ENCODE data around the gene GPC5. TPM values are rescaled to one million over a fixed set of nuclear protein-coding genes. Genes with fewer than 3 reads are reported as not detected.

GPC5 gene
- total RNA-seq, 1 donor from 2014 or later = 0.17 TPM

DNA sequence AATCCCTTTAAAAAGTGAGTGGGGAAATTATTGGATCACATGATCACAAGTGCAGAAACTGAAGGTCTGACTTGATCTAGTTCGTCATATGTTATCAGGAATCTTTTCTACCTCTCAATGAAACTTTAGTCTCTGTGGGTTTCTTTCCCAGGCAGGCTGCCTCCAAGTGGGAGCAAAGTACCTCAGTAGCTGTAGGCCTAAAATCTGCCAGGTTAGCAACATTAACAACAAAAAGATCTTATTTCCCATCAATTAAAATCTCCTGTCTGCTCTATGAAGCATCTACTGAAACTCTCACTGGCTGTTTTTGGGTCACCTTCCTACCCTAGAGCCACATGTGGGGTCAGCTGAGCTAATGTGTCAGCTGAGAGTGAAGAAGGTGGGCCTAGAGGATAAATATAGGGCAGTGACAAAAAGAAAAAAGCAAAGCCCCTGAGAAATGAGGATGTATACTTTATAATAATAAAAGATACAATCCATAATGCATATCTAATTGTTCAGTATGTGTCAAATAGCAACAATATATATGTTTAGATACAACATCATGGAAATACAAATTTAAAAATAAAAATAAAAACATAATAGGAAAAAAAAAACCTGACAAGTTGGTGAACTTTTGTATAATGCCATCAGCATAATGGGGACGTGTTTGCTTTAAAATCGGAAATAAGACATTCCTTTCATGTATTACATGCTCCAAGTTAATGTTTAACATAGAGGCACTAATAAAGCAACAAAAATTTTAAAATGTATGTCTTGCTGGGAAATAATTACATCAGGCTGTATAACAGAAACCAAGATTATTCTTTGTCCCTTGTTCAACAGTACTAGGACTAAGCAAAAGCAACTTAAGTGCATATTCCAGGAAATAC lies 141.1 kb downstream of the GPC5 start:
- TF ChIP-seq, protein P1, sequence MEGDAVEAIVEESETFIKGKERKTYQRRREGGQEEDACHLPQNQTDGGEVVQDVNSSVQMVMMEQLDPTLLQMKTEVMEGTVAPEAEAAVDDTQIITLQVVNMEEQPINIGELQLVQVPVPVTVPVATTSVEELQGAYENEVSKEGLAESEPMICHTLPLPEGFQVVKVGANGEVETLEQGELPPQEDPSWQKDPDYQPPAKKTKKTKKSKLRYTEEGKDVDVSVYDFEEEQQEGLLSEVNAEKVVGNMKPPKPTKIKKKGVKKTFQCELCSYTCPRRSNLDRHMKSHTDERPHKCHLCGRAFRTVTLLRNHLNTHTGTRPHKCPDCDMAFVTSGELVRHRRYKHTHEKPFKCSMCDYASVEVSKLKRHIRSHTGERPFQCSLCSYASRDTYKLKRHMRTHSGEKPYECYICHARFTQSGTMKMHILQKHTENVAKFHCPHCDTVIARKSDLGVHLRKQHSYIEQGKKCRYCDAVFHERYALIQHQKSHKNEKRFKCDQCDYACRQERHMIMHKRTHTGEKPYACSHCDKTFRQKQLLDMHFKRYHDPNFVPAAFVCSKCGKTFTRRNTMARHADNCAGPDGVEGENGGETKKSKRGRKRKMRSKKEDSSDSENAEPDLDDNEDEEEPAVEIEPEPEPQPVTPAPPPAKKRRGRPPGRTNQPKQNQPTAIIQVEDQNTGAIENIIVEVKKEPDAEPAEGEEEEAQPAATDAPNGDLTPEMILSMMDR (IDR thresholded peaks at IDR 0.05; ENCODE audit: insufficient read depth, low read length, poor library complexity, severe bottlenecking) = no peak
- no peak for DNase-seq (ENCODE audit: low read depth)
- H3K4me3 ChIP-seq (ENCODE audit: low read depth, low read length) = no peak overlapping the region
- H3K27me3 ChIP-seq (ENCODE audit: control insufficient read depth, insufficient read depth, low read length) = no peaks in the 10 kb centered on the region
- no peaks in the 10 kb centered on the region for H3K36me3 ChIP-seq (ENCODE audit: control insufficient read depth, insufficient read depth, low read length)

DNA sequence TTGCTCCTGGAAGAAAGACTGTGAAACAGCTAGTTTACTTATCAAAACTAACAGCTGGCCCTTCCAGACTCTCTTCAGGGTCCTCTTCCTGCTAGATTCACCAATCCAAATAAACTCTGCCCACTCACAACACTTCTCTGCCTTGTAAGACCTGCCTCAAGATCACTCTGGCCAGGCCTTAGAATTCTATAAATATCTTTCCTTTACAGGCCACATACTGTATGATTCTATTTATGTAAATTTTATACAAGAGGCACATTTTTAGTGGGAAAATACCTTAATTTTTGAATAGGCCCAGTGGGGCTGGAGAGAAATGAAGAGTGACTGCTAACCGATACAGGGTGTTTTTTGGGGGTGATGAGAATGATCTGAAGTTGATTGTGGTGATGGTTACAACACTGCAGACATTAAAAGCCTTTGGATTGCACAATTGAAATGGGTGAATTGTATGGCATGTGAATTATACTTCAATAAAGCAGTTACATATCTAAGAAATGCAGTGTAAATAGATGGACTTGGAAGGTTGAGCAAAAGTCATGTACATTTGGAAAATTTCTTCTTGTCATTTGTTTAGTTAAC lies 141.8 kb downstream of the GPC5 start:
- H3K27me3 ChIP-seq (ENCODE audit: control insufficient read depth, insufficient read depth, low read length) = no peaks in the 10 kb centered on the region
- TF ChIP-seq, protein P1 (IDR thresholded peaks at IDR 0.05; ENCODE audit: insufficient read depth, low read length, poor library complexity, severe bottlenecking) = no peak
- H3K4me3 ChIP-seq (ENCODE audit: low read depth, low read length) = no peak overlapping the region
- no peak for DNase-seq (ENCODE audit: low read depth)
- no peaks in the 10 kb centered on the region for H3K36me3 ChIP-seq (ENCODE audit: control insufficient read depth, insufficient read depth, low read length)

DNA sequence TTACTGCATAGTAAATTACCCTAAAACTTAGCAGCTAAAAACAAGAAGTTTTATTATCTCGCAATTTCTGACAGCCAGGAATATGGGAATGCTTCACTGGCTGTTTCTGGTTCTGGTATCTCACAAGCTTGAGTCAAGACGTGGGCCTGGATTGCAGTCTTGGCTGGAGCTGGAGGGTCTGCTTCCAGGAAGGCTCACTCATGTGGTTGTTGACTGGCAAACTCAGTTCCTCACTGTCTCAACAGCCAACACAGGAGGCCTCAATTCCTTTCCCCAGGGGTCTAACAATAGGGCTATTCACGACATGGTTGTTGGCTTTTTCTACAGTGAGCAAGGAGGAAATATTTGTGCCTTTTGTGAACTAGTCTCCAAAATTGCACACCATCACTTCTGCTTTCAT lies 146.3 kb downstream of the GPC5 start:
- DNase-seq (ENCODE audit: low read depth) = no peak
- Histone ChIP-seq H3K36me3 (ENCODE audit: control insufficient read depth, insufficient read depth, low read length) (no peaks in the 10 kb centered on the region), H3K4me3 (ENCODE audit: low read depth, low read length) (no peak overlapping the region), H3K27me3 (ENCODE audit: control insufficient read depth, insufficient read depth, low read length) (no peaks in the 10 kb centered on the region)
- TF ChIP-seq, protein P1 (IDR thresholded peaks at IDR 0.05; ENCODE audit: insufficient read depth, low read length, poor library complexity, severe bottlenecking) = no peak

DNA sequence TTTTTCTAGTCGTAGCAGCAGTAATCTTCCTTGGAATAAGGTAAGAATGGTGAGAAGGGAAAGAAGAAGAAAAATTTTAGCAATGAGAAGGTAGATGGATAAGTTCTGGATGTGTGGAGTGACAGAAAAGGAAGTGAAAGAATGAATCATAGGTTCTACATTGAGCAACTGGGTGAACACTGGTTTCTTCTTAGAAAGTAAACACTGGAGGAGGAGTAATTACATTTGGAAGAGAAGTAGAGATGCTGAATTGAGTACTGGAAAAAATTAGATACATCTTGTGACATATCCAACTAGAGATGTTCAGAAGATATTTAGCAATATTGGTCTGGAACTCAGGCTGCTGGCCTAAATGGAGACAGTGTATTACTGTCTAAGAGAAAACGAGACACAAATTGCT lies 148.5 kb downstream of the GPC5 start:
- TF ChIP-seq, protein P1 (IDR thresholded peaks at IDR 0.05; ENCODE audit: insufficient read depth, low read length, poor library complexity, severe bottlenecking) = no peak
- H3K4me3 ChIP-seq (ENCODE audit: low read depth, low read length) = no peak overlapping the region
- H3K27me3 ChIP-seq (ENCODE audit: control insufficient read depth, insufficient read depth, low read length) = no peaks in the 10 kb centered on the region
- DNase-seq (ENCODE audit: low read depth) = no peak
- H3K36me3 ChIP-seq (ENCODE audit: control insufficient read depth, insufficient read depth, low read length) = no peaks in the 10 kb centered on the region

DNA sequence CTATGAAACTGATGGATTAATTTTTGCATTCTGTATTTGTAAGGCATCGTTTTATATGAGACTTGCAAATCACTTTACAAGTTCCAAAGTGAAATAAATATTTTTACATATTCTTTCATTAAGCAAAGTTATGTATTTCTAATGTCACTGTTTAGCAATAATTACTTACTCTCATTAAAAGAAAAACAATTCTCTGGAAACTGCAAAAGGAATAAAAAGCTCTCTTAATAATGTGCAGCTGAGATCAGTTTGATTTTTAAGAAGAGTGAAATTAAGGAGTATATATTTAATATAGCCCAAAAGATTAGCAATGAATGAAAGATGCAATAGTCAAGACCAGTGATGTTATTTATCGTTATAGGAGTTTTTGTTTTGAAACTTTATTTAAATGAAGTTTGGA lies 155.2 kb downstream of the GPC5 start:
- no peak overlapping the region for H3K4me3 ChIP-seq (ENCODE audit: low read depth, low read length)
- H3K27me3 ChIP-seq (ENCODE audit: control insufficient read depth, insufficient read depth, low read length) = no peaks in the 10 kb centered on the region
- TF ChIP-seq, protein P1 (IDR thresholded peaks at IDR 0.05; ENCODE audit: insufficient read depth, low read length, poor library complexity, severe bottlenecking) = no peak
- DNase-seq (ENCODE audit: low read depth) = no peak
- H3K36me3 ChIP-seq (ENCODE audit: control insufficient read depth, insufficient read depth, low read length) = no peaks in the 10 kb centered on the region
